Fibroblast of lung (primary cell): ENCODE data around the gene KCNG2. TPM values are rescaled to one million over a fixed set of nuclear protein-coding genes. Genes with fewer than 3 reads are reported as not detected.

Source experiments
- DNase-seq, 2 donors: peaks; one replicate each; pipeline versions ENCODE4 v3.0.0 to v3.0.0-alpha.2; 2010; ENCODE audit warnings: low read depth in 2 of 2
- H2AFZ ChIP-seq: 2 replicates; pipeline ENCODE4 v1.5.1; 2012; ENCODE audit warnings: low read length, control low read depth, inconsistent platforms
- H3K27ac ChIP-seq: 2 replicates; pipeline ENCODE4 v1.5.1; 2011; ENCODE audit warnings: low read length, control low read depth; ENCODE audit not compliant: insufficient read depth
- H3K27me3 ChIP-seq: 2 replicates; pipeline ENCODE4 v1.5.1; 2011; ENCODE audit warnings: mild to moderate bottlenecking, low read length; ENCODE audit not compliant: control insufficient read depth, insufficient read depth
- H3K36me3 ChIP-seq: 2 replicates; pipeline ENCODE4 v1.5.1; 2011; ENCODE audit warnings: low read length; ENCODE audit not compliant: control insufficient read depth, insufficient read depth
- H3K4me1 ChIP-seq: 2 replicates; pipeline ENCODE4 v1.5.1; 2011; ENCODE audit warnings: low read length; ENCODE audit not compliant: control insufficient read depth, insufficient read depth; ENCODE audit errors: extremely low read depth
- H3K4me2 ChIP-seq: 2 replicates; pipeline ENCODE4 v1.5.1; 2011; ENCODE audit warnings: low read length, control low read depth; ENCODE audit not compliant: insufficient read depth; ENCODE audit errors: extremely low read depth
- H3K4me3 ChIP-seq, 4 experiments: fragments of 200-600 bp in 1 of 4; sonication (generic) in 1 of 4; replicated peaks in 1 of 4; 2 replicates each; pipeline ENCODE4 v1.5.1; 2011 to 2016; ENCODE audit warnings: low read length in 4 of 4, low read depth in 3 of 4, mild to moderate bottlenecking in 3 of 4, control low read depth in 2 of 4, inconsistent platforms in 1 of 4, mixed read lengths in 1 of 4; ENCODE audit not compliant: insufficient read depth in 1 of 4; ENCODE audit errors: control extremely low read depth in 1 of 4
- H3K79me2 ChIP-seq: 2 replicates; pipeline ENCODE4 v1.5.1; 2012; ENCODE audit warnings: mild to moderate bottlenecking, low read length, inconsistent platforms; ENCODE audit not compliant: control insufficient read depth, insufficient read depth
- H3K9ac ChIP-seq: 2 replicates; pipeline ENCODE4 v1.5.1; 2011; ENCODE audit warnings: mild to moderate bottlenecking, low read length, control low read depth; ENCODE audit not compliant: insufficient read depth
- H3K9me3 ChIP-seq: 2 replicates; pipeline ENCODE4 v1.5.1; 2012; ENCODE audit warnings: low read depth, low read length; ENCODE audit not compliant: control insufficient read depth, insufficient read depth
- H4K20me1 ChIP-seq: 2 replicates; pipeline ENCODE4 v1.5.1; 2011; ENCODE audit warnings: low read length; ENCODE audit not compliant: control insufficient read depth, insufficient read depth; ENCODE audit errors: extremely low read depth
- CTCF ChIP-seq, 2 donors: IDR thresholded peaks in 1 of 2; conservative IDR thresholded peaks in 1 of 2; 1 replicate in 1 of 2; 2 replicates in 1 of 2; pipeline ENCODE4 v1.5.1; 2011 to 2012; ENCODE audit warnings: low read length in 2 of 2, control low read depth in 1 of 2, inconsistent platforms in 1 of 2, low read depth in 1 of 2, mild to moderate bottlenecking in 1 of 2
- EZH2 ChIP-seq: IDR thresholded peaks from 2 replicates; pipeline ENCODE4 v1.5.1; 2012; ENCODE audit warnings: low read length, control low read depth, mild to moderate bottlenecking; ENCODE audit errors: missing control alignments
- polyA plus RNA-seq, 2 donors: library from polyadenylated mRNA; depleted of rRNA in 1 of 2; stranded (reverse) in 1 of 2; unstranded in 1 of 2; fragments of >200 nt; gene quantifications; 2 replicates each; pipeline ENCODE4 v1.2.1, GENCODE V29; 2011 to 2012; ENCODE audit warnings: missing spikeins in 1 of 2
- total RNA-seq: library from RNA; depleted of rRNA; stranded (reverse); fragments of >200 nt; gene quantifications from 2 replicates; pipeline ENCODE4 v1.2.1, GENCODE V29; 2014

KCNG2 gene
- total and polyA plus RNA-seq, 2 donors (not counting 1 experiment from before 2014, with no cell fraction given): 0.42 to 10.1 TPM

- DNase-seq: no peak
- H3K27me3 ChIP-seq: peaks cover 4% of the 10 kb centered on the region
- H3K9ac ChIP-seq: no peak overlapping the region
- no peak overlapping the region for H3K27ac ChIP-seq
- no peaks in the 10 kb centered on the region for H3K79me2 ChIP-seq
- TF ChIP-seq EZH2: no peak
- TF ChIP-seq CTCF (conservative IDR thresholded peaks at IDR 0.05 in 1 of 2, IDR thresholded peaks at IDR 0.05 in 1 of 2; ENCODE audit: low read depth in 1 of 2, low read length in 2 of 2): no peak
- H3K4me2 ChIP-seq: no peak overlapping the region
- no peaks in the 10 kb centered on the region for H4K20me1 ChIP-seq
- no peaks in the 10 kb centered on the region for H3K4me1 ChIP-seq
- no peaks in the 10 kb centered on the region for H3K36me3 ChIP-seq
- H2AFZ ChIP-seq: no peak overlapping the region
- H3K9me3 ChIP-seq: no peaks in the 10 kb centered on the region
- no peak overlapping the region for H3K4me3 ChIP-seq
Measured at GRCh38 chr18:79770826-79771225, 26.9 kb upstream of the KCNG2 start.

- no peak overlapping the region for H3K4me3 ChIP-seq
- no peaks in the 10 kb centered on the region for H3K4me1 ChIP-seq
- no peak overlapping the region for H3K4me2 ChIP-seq
- H3K79me2 ChIP-seq: no peaks in the 10 kb centered on the region
- H3K9me3 ChIP-seq: no peaks in the 10 kb centered on the region
- no peaks in the 10 kb centered on the region for H3K36me3 ChIP-seq
- H4K20me1 ChIP-seq: no peaks in the 10 kb centered on the region
- no peak for DNase-seq
- no peak overlapping the region for H3K9ac ChIP-seq
- H3K27me3 ChIP-seq: peaks cover 2% of the 10 kb centered on the region
- TF ChIP-seq EZH2: no peak
- no peak for TF ChIP-seq CTCF (conservative IDR thresholded peaks at IDR 0.05 in 1 of 2, IDR thresholded peaks at IDR 0.05 in 1 of 2; ENCODE audit: low read depth in 1 of 2, low read length in 2 of 2)
- no peak overlapping the region for H3K27ac ChIP-seq
- H2AFZ ChIP-seq: no peak overlapping the region
Measured at GRCh38 chr18:79771446-79772107, 26.2 kb upstream of the KCNG2 start.

- H3K9ac ChIP-seq: no peak overlapping the region
- H3K4me1 ChIP-seq: no peaks in the 10 kb centered on the region
- DNase-seq: no peak
- no peaks in the 10 kb centered on the region for H3K9me3 ChIP-seq
- H3K4me2 ChIP-seq: no peak overlapping the region
- H4K20me1 ChIP-seq: no peaks in the 10 kb centered on the region
- H3K27ac ChIP-seq: no peak overlapping the region
- H2AFZ ChIP-seq: no peak overlapping the region
- H3K27me3 ChIP-seq: no peaks in the 10 kb centered on the region
- H3K79me2 ChIP-seq: no peaks in the 10 kb centered on the region
- TF ChIP-seq EZH2 (no peak), CTCF (conservative IDR thresholded peaks at IDR 0.05 in 1 of 2, IDR thresholded peaks at IDR 0.05 in 1 of 2; ENCODE audit: low read depth in 1 of 2, low read length in 2 of 2) (no peak)
- no peak overlapping the region for H3K4me3 ChIP-seq
- no peaks in the 10 kb centered on the region for H3K36me3 ChIP-seq
Measured at GRCh38 chr18:79772108-79772864, 25.5 kb upstream of the KCNG2 start.
